Common myeloid progenitor, CD34-positive (primary cell): ENCODE results near the gene SP7. TPM values are rescaled to one million over a fixed set of nuclear protein-coding genes. Genes with fewer than 3 reads are reported as not detected.

Experiments
- CTCF ChIA-PET: fragments of 350-600 bp; sonication (Branson Sonifier 250); formaldehyde crosslinking; loops from one replicate; lab custom pipeline; 2021; ENCODE audit warnings: antibody characterized with exemption; lab: Charles Lee
- POLR2A ChIA-PET: fragments of 350-600 bp; sonication (Branson Sonifier 250); formaldehyde crosslinking; loops from one replicate; lab custom pipeline; 2021; ENCODE audit warnings: antibody characterized with exemption; lab: Charles Lee
- DNase-seq, 3 donors: peaks; one replicate each; pipeline versions ENCODE4 v3.0.0 to v3.0.0-alpha.2; 2013
- H3K27ac ChIP-seq, 2 experiments: 1 replicate in 1 of 2; 2 replicates in 1 of 2; pipeline ENCODE4 v1.7.0; 2013; ENCODE audit warnings: inconsistent platforms in 2 of 2, low read length in 2 of 2, mild to moderate bottlenecking in 2 of 2, low read depth in 1 of 2, moderate library complexity in 1 of 2; ENCODE audit not compliant: severe bottlenecking in 2 of 2, insufficient read depth in 1 of 2, poor library complexity in 1 of 2
- H3K27me3 ChIP-seq, 5 experiments: replicated peaks in 2 of 5; 1 replicate in 3 of 5; 2 replicates in 2 of 5; pipeline versions ENCODE4 v1.6.1 to v1.7.0; 2013; ENCODE audit warnings: low read length in 4 of 5, mild to moderate bottlenecking in 2 of 5, moderate library complexity in 2 of 5, inconsistent platforms in 1 of 5; ENCODE audit not compliant: insufficient read depth in 5 of 5, control insufficient read depth in 4 of 5
- H3K36me3 ChIP-seq, 4 experiments: 1 replicate in 2 of 4; 2 replicates in 2 of 4; pipeline versions ENCODE4 v1.6.1 to v1.7.0; 2013; ENCODE audit warnings: low read length in 3 of 4, control low read depth in 1 of 4, mild to moderate bottlenecking in 1 of 4; ENCODE audit not compliant: control insufficient read depth in 4 of 4, insufficient read depth in 4 of 4
- H3K4me1 ChIP-seq, 4 experiments: 1 replicate in 3 of 4; 2 replicates in 1 of 4; pipeline versions ENCODE4 v1.6.1 to v1.7.1; 2013; ENCODE audit warnings: low read length in 3 of 4, mild to moderate bottlenecking in 3 of 4, control low read depth in 1 of 4, inconsistent platforms in 1 of 4, moderate library complexity in 1 of 4; ENCODE audit not compliant: control insufficient read depth in 4 of 4, insufficient read depth in 4 of 4; ENCODE audit errors: control extremely low read depth in 1 of 4
- H3K4me3 ChIP-seq, 7 experiments: 1 replicate in 4 of 7; 2 replicates in 3 of 7; pipeline versions ENCODE4 v1.5.1 to v1.7.0; 2013; ENCODE audit warnings: mild to moderate bottlenecking in 7 of 7, low read length in 6 of 7, moderate library complexity in 6 of 7, inconsistent platforms in 2 of 7, low read depth in 2 of 7, control low read depth in 1 of 7; ENCODE audit not compliant: insufficient read depth in 4 of 7, control insufficient read depth in 1 of 7; ENCODE audit errors: extremely low read depth in 1 of 7
- H3K9me3 ChIP-seq, 5 experiments: 1 replicate in 4 of 5; 2 replicates in 1 of 5; pipeline versions ENCODE4 v1.6.1 to v1.7.1; 2013; ENCODE audit warnings: low read length in 4 of 5, mild to moderate bottlenecking in 2 of 5, inconsistent platforms in 1 of 5, low read depth in 1 of 5, moderate library complexity in 1 of 5; ENCODE audit not compliant: control insufficient read depth in 4 of 5, insufficient read depth in 2 of 5; ENCODE audit errors: control extremely low read depth in 1 of 5
- WGBS: methylation state at CpG from one replicate; pipeline ENCODE4 v1.1.5; 2013; ENCODE audit not compliant: insufficient coverage; 5-methylcytosine and 5-hydroxymethylcytosine counted together
- polyA plus RNA-seq: library from polyadenylated mRNA; unstranded; fragments of 120-200 nt; gene quantifications from one replicate; pipeline ENCODE4 v1.2.1, GENCODE V29; 2013

SP7 gene
- 0.09 TPM for polyA plus RNA-seq

DNA sequence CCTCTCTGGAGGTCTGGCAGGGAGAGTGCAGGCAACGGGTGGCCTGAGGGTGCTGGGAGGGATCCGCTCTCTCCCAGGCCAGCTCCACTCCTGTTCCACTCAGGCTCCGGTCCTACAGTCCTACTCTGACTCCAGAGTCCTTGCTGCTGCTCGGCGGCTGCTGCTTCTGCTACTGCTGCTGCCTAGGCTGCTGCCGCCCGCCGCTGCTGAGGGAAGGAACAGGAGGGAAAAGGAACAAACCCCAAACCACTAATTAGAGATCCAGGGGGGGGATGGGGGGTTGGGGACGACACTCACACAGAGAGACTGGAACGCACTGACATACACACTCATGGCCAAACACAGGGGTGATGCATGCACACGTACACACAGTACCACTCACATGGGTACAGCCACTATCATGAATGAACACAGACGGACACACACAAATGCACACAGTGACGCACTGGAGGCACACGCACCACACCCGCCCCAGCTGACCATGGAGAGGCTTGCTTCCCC, at the start of gene SP7:
SP7 (minus strand) TSS at position 174 of the 501 bp plus-strand sequence. CDS start 708 bp downstream, outside the sequence.
- CTCF ChIA-PET = interaction anchor here (1.0 to 22.0 kb wide), 3 partner anchors 11 to 124 kb away, joined by 3 to 489 read pairs (median 41); no protein-coding TSS in a partner anchor
- WGBS = 30% methylated on average over 4 of the region's 15 CpGs

DNA sequence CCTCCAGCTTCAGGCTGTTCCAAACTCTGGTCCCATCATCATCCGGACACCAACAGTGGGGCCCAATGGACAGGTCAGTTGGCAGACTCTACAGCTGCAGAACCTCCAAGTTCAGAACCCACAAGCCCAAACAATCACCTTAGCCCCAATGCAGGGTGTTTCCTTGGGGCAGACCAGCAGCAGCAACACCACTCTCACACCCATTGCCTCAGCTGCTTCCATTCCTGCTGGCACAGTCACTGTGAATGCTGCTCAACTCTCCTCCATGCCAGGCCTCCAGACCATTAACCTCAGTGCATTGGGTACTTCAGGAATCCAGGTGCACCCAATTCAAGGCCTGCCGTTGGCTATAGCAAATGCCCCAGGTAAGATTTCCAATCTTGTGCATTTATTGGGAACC, 47.1 kb upstream of the SP7 start:
- peaks cover 21 to 66% (median 52%) of the 10 kb centered on the region in 4 experiments for H3K4me1 ChIP-seq
- peak overlapping the region in 1 of 2 experiments; percentile 82 for H3K27ac ChIP-seq
- no peaks in the 10 kb centered on the region for H3K27me3 ChIP-seq
- peaks cover 7 to 37% (median 24%) of the 10 kb centered on the region in 4 experiments for H3K36me3 ChIP-seq
- peak overlapping the region in 5 of 7 experiments; percentile 3 to 47 (median 11) for H3K4me3 ChIP-seq
- CTCF ChIA-PET = interaction anchor here (0.6 to 8.7 kb wide), 14 partner anchors 7 to 159 kb away, joined by 3 to 102 read pairs (median 7); no protein-coding TSS in a partner anchor
- no peak for DNase-seq
- WGBS = 93% methylated on average over 2 of the region's 2 CpGs
- H3K9me3 ChIP-seq = no peaks in the 10 kb centered on the region
- POLR2A ChIA-PET = no interaction called here

More for the DNA sequence above, at the start of gene SP7:
- Histone ChIP-seq H3K36me3 (no peaks in the 10 kb centered on the region), H3K4me3 (peak within 1 kb of the TSS in 5 of 7 experiments; percentile 9 to 55 (median 37)), H3K4me1 (peaks cover 0 to 36% (median 22%) of the 10 kb centered on the region in 4 experiments), H3K27me3 (peaks cover 0 to 14% (median 6%) of the 10 kb centered on the region in 5 experiments), H3K27ac (no peak within 1 kb of the TSS), H3K9me3 (no peaks in the 10 kb centered on the region)
- DNase-seq = peak; percentile 42 to 77 (median 72)
- POLR2A ChIA-PET = no interaction called here

DNA sequence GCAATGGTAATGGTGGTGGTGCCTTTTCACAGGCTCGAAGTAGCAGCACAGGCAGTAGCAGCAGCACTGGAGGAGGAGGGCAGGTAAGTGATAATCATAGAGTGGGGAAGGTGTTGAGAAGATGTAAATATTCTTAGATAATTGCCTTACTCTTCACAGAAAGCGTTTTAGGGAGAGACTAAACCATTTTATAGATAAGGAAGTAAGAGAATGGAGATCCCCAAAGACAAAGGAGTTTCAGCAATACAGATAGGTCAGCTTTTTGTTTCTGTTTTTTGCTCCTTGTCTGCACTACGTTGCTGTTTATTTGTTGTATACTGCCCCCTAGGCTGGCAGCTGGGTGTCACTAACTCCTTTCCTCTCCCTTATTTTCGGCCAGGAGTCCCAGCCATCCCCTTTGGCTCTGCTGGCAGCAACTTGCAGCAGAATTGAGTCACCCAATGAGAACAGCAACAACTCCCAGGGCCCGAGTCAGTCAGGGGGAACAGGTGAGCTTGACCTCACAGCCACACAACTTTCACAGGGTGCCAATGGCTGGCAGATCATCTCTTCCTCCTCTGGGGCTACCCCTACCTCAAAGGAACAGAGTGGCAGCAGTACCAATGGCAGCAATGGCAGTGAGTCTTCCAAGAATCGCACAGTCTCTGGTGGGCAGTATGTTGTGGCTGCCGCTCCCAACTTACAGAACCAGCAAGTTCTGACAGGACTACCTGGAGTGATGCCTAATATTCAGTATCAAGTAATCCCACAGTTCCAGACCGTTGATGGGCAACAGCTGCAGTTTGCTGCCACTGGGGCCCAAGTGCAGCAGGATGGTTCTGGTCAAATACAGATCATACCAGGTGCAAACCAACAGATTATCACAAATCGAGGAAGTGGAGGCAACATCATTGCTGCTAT, 45.8 kb upstream of the SP7 start:
- WGBS = 61% methylated on average over 6 of the region's 9 CpGs
- peak overlapping the region in 1 of 2 experiments; percentile 82 for H3K27ac ChIP-seq
- peak; percentile 73 to 79 (median 78) for DNase-seq
- POLR2A ChIA-PET = interaction anchor here (1.0 to 1.4 kb wide), 4 partner anchors 16 to 41 kb away, joined by 3 to 6 read pairs (median 4); partner anchors contain the start of gene AMHR2
- H3K36me3 ChIP-seq = peaks cover 4 to 32% (median 24%) of the 10 kb centered on the region in 4 experiments
- peak overlapping the region in 6 of 7 experiments; percentile 51 to 77 (median 61) for H3K4me3 ChIP-seq
- H3K9me3 ChIP-seq = no peaks in the 10 kb centered on the region
- CTCF ChIA-PET = interaction anchor here (0.9 to 8.7 kb wide), 19 partner anchors 9 to 94 kb away, joined by 3 to 102 read pairs (median 5); partner anchors contain the start of genes AAAS and AMHR2
- H3K4me1 ChIP-seq = peaks cover 15 to 55% (median 47%) of the 10 kb centered on the region in 4 experiments
- H3K27me3 ChIP-seq = no peaks in the 10 kb centered on the region

DNA sequence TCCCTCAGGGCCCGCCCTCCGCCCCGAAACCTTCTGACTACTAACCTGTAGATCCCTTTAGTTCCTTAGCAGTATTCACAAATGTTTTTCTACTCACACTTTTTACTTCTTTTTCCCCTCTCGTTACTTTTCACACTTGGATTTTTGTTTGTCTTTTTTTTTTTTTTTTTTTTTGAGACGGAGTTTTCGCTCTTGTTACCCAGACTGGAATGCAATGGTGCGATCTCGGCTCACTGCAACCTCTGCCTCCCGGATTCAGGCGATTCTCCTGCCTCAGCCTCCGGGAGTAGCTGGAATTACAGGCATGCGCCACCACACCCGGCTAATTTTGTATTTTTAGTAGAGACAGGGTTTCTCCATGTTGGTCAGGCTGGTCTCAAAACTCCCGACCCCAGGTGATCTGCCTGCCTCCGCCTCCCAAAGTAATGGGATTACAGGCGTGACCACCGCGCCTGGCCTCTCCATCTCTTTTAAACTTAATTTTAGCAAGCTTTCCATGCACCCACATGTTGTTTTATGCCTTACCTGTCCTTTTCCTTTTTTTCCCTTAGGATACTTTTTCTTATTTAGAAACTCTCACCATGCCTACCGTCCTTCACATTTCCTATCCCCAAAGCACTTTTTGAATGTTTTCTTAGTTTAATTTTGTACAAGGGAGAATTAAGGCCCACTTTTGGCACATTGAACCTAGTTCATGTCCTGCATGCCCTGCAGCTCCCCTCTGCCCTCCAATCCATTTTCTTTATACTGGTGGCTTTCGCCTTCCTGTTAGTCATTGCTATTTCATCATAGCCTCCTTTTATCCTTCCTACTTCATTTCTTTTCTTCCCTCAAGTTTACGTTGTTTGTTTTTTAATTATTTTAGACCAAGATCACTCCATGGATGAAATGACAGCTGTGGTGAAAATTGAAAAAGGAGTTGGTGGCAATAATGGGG, 44.9 kb upstream of the SP7 start:
- H3K4me3 ChIP-seq = peak overlapping the region in 6 of 7 experiments; percentile 51 to 77 (median 61)
- H3K27ac ChIP-seq = peak overlapping the region; percentile 25 to 82
- DNase-seq = peak in 2 of 3 donors; percentile 42 to 50
- peaks cover 4 to 28% (median 21%) of the 10 kb centered on the region in 4 experiments for H3K36me3 ChIP-seq
- H3K27me3 ChIP-seq = no peaks in the 10 kb centered on the region
- ChIA-PET POLR2A (interaction anchor here (0.6 to 1.4 kb wide), 5 partner anchors 8 to 42 kb away, joined by 3 to 6 read pairs (median 4); partner anchors contain the start of gene AMHR2), CTCF (interaction anchor here (0.9 to 8.7 kb wide), 12 partner anchors 9 to 95 kb away, joined by 3 to 102 read pairs (median 8); partner anchors contain the start of gene AAAS)
- no peaks in the 10 kb centered on the region for H3K9me3 ChIP-seq
- H3K4me1 ChIP-seq = peaks cover 15 to 49% (median 41%) of the 10 kb centered on the region in 4 experiments
- 24% methylated on average over 8 of the region's 21 CpGs for WGBS

DNA sequence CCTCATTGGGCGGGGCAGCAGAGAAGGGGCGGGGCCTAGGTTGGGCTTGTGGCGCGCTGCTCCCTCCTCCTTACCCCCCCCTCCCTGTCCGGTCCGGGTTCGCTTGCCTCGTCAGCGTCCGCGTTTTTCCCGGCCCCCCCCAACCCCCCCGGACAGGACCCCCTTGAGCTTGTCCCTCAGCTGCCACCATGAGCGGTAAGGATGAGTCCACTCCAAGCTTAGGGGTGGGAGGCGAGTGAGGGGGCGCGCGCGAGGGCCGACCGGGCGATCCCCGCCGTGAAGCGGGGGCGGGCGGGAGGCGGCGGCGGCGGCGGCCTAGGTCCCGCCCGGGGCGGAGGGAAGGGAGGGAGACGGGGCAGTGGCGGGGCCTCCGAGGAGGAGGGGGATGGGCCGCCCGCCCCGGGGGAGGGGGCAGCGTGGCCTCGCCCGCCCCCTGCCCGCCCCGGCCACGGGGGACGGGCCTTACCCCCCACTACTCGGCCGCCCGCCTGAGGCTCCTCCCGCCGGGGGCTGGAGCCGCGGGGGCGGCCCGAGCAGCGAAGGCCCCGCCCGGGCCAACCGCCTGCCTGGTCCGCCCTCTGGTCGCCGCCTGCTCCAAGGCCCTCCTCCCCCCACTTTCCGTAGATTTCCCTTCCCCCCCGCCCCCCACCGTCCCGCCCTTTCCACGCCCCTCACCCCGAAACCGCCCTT, 44.1 kb upstream of the SP7 start, which contains the start of gene SP1:
SP1 (plus strand) TSS at position 73 of the 690 bp plus-strand sequence; CDS start at position 189, 116 bp downstream.
- Histone ChIP-seq H3K9me3 (no peaks in the 10 kb centered on the region), H3K27ac (peak within 1 kb of the TSS; percentile 62 to 91), H3K36me3 (peaks cover 4 to 26% (median 18%) of the 10 kb centered on the region in 4 experiments), H3K4me1 (peaks cover 15 to 44% (median 38%) of the 10 kb centered on the region in 4 experiments), H3K27me3 (no peaks in the 10 kb centered on the region), H3K4me3 (peak within 1 kb of the TSS; percentile 25 to 89 (median 72))
- POLR2A ChIA-PET = interaction anchor here (0.7 kb wide), 1 partner anchor 246 kb away, joined by 3 read pairs; the partner anchor contains the start of gene ATF7
- CTCF ChIA-PET = interaction anchor here (0.9 to 8.7 kb wide), 11 partner anchors 8 to 129 kb away, joined by 3 to 102 read pairs (median 12); no protein-coding TSS in a partner anchor
- peak; percentile 88 to 96 (median 96) for DNase-seq
- 0% methylated on average over 6 of the region's 71 CpGs for WGBS
